ENCODE data around the gene ZNF3. TPM values are rescaled to one million over a fixed set of nuclear protein-coding genes. Genes with fewer than 3 reads are reported as not detected.

The ZNF3 gene
- total RNA-seq, 4 donors from 2014 or later, result 37.4 to 42.7 (median 41.0) TPM

DNA sequence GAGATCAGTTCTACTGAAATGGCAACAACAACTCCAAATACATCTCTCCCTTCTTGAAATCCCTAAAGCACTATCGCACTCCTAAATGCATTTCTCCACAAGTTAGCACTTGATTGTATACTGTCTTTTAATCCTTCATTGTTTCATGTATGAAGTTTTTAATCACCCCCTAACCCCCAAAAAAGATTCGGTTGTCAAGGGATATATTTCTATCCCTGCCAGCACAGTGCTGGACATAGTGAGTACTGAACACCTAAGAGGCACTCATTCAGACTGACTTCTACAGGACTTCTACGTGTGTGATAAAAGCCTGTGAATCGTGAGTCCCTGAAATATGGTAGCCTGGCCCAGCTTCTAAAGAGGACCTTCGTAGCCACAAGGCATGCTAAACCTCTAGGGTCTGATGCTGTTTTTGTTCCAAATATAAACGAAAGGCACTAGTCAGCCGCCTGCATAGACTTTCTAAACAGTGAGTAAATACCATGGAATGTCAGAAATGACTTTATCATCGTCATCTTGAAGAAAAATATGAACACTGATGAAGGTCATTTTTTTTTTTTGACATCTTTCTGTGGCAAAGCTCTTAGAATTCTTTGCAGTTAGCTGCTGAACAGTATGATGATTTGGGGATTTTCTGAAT, 46.5 kb downstream of the ZNF3 start:
- H3K36me3 ChIP-seq, result peaks cover 0 to 54% (median 25%) of the 10 kb centered on the region in 4 donors
- TF ChIP-seq POLR2A (IDR thresholded peaks at IDR 0.05), result no peak
- TF ChIP-seq EP300 (IDR thresholded peaks at IDR 0.05; ENCODE audit: low read depth), result no peak
- no peak for TF ChIP-seq POLR2AphosphoS5 (IDR thresholded peaks at IDR 0.05)
- TF ChIP-seq, protein P1, sequence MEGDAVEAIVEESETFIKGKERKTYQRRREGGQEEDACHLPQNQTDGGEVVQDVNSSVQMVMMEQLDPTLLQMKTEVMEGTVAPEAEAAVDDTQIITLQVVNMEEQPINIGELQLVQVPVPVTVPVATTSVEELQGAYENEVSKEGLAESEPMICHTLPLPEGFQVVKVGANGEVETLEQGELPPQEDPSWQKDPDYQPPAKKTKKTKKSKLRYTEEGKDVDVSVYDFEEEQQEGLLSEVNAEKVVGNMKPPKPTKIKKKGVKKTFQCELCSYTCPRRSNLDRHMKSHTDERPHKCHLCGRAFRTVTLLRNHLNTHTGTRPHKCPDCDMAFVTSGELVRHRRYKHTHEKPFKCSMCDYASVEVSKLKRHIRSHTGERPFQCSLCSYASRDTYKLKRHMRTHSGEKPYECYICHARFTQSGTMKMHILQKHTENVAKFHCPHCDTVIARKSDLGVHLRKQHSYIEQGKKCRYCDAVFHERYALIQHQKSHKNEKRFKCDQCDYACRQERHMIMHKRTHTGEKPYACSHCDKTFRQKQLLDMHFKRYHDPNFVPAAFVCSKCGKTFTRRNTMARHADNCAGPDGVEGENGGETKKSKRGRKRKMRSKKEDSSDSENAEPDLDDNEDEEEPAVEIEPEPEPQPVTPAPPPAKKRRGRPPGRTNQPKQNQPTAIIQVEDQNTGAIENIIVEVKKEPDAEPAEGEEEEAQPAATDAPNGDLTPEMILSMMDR (IDR thresholded peaks at IDR 0.05), result no peak
- H3K4me3 ChIP-seq, result no peak overlapping the region
- H3K4me1 ChIP-seq, result peaks cover 0 to 22% (median 8%) of the 10 kb centered on the region in 4 donors
- in situ Hi-C loops (cut with MboI; ENCODE audit: low pct_ligation_motif_present in 1 of 4, low pct_unique_long_range_greater_than_20kb in 1 of 4, low sequenced_read_pairs in 3 of 4), result no loop called here
- DNase-seq, result no peak
- no peaks in the 10 kb centered on the region for H3K9me3 ChIP-seq
- intact Hi-C loops (cut with DNase I; ENCODE audit: low total_unique reads), result no loop called here
- WGBS, 2 donors (ENCODE audit: low coverage in 1 of 2), result 85 to 86% methylated on average over 8 of the region's 8 CpGs
- no peaks in the 10 kb centered on the region for H3K27me3 ChIP-seq
- H3K27ac ChIP-seq, result peak overlapping the region in 1 of 4 donors; percentile 18

DNA sequence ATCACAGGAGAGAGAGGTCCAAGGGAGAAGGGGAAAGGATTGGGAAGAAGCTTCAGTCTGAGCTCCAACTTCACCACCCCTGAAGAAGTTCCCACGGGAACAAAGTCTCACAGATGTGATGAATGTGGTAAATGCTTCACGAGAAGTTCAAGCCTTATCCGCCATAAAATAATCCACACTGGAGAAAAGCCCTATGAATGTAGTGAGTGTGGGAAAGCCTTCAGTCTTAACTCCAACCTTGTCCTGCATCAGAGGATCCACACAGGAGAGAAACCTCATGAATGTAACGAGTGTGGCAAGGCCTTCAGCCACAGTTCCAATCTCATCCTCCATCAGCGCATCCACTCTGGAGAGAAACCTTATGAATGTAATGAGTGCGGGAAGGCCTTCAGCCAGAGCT, 48.0 kb downstream of the ZNF3 start:
- peaks cover 0 to 62% (median 25%) of the 10 kb centered on the region in 4 donors for H3K36me3 ChIP-seq
- 93% methylated on average over 4 to 6 of the region's 6 CpGs for WGBS, 2 donors (ENCODE audit: low coverage in 1 of 2)
- H3K27ac ChIP-seq, result no peak overlapping the region
- no peak overlapping the region for H3K4me3 ChIP-seq
- no peaks in the 10 kb centered on the region for H3K9me3 ChIP-seq
- DNase-seq, result no peak
- no peaks in the 10 kb centered on the region for H3K27me3 ChIP-seq
- in situ Hi-C loops (cut with MboI; ENCODE audit: low pct_ligation_motif_present in 1 of 4, low pct_unique_long_range_greater_than_20kb in 1 of 4, low sequenced_read_pairs in 3 of 4), result no loop called here
- intact Hi-C loops (cut with DNase I; ENCODE audit: low total_unique reads), result no loop called here
- TF ChIP-seq, protein P1 (IDR thresholded peaks at IDR 0.05), result no peak
- TF ChIP-seq POLR2A (IDR thresholded peaks at IDR 0.05) (no peak), EP300 (IDR thresholded peaks at IDR 0.05; ENCODE audit: low read depth) (no peak), POLR2AphosphoS5 (IDR thresholded peaks at IDR 0.05) (no peak)
- peaks cover 0 to 22% (median 8%) of the 10 kb centered on the region in 4 donors for H3K4me1 ChIP-seq

DNA sequence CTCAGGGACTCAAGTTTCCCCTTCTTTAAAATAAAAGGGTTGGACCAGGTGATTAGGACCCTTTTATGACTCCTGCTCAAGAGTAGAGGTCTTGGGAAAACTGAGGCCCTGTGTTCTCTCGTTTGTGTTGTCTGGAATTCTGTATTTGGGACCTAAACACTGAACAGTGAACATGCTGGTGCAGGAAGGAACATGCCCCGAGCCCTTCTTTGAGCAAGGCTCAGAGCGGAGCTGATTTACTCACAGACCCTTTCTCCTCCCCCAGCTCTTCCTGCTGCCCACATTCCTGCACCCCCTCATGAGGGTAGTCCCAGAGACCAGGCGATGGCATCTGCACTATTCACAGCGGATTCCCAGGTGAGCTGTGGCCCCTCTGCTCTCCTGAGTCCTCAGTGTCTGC, 51.9 kb downstream of the ZNF3 start:
- peaks cover 0 to under 1% (median 0%) of the 10 kb centered on the region in 4 donors for H3K4me1 ChIP-seq
- no peak overlapping the region for H3K27ac ChIP-seq
- 43 to 86% methylated on average over 1 to 5 of the region's 5 CpGs for WGBS, 2 donors (ENCODE audit: low coverage in 1 of 2)
- DNase-seq, result no peak
- H3K27me3 ChIP-seq, result no peaks in the 10 kb centered on the region
- TF ChIP-seq EP300 (IDR thresholded peaks at IDR 0.05; ENCODE audit: low read depth) (no peak), POLR2A (IDR thresholded peaks at IDR 0.05) (no peak), POLR2AphosphoS5 (IDR thresholded peaks at IDR 0.05) (no peak)
- TF ChIP-seq, protein P1 (IDR thresholded peaks at IDR 0.05), result no peak
- H3K9me3 ChIP-seq, result no peaks in the 10 kb centered on the region
- no peak overlapping the region for H3K4me3 ChIP-seq
- intact Hi-C loops (cut with DNase I; ENCODE audit: low total_unique reads) (no loop called here), in situ Hi-C loops (cut with MboI; ENCODE audit: low pct_ligation_motif_present in 1 of 4, low pct_unique_long_range_greater_than_20kb in 1 of 4, low sequenced_read_pairs in 3 of 4) (no loop called here)
- peaks cover 0 to 80% (median 32%) of the 10 kb centered on the region in 4 donors for H3K36me3 ChIP-seq

- in situ Hi-C loops (cut with MboI; ENCODE audit: low pct_ligation_motif_present in 1 of 4, low pct_unique_long_range_greater_than_20kb in 1 of 4, low sequenced_read_pairs in 3 of 4), result no loop called here
- no peaks in the 10 kb centered on the region for H3K27me3 ChIP-seq
- H3K36me3 ChIP-seq, result peaks cover 3 to 72% (median 26%) of the 10 kb centered on the region in 4 donors
- no peaks in the 10 kb centered on the region for H3K9me3 ChIP-seq
- H3K4me1 ChIP-seq, result peaks cover 0 to 13% (median 3%) of the 10 kb centered on the region in 4 donors
- WGBS, 2 donors (ENCODE audit: low coverage in 1 of 2), result 79 to 89% methylated on average over 7 to 11 of the region's 11 CpGs
- intact Hi-C loops (cut with DNase I; ENCODE audit: low total_unique reads), result no loop called here
- no peak overlapping the region for H3K27ac ChIP-seq
- TF ChIP-seq, protein P1 (IDR thresholded peaks at IDR 0.05), result no peak
- no peak for TF ChIP-seq EP300 (IDR thresholded peaks at IDR 0.05; ENCODE audit: low read depth)
- no peak for TF ChIP-seq POLR2AphosphoS5 (IDR thresholded peaks at IDR 0.05)
- no peak for TF ChIP-seq POLR2A (IDR thresholded peaks at IDR 0.05)
- H3K4me3 ChIP-seq, result no peak overlapping the region
- DNase-seq, result no peak
Observed at GRCh38 chr7:100027197-100027596, 54.3 kb downstream of the ZNF3 start.

Data from transverse colon (tissue), 4 donors.